ENCODE results near the gene INAVA. TPM values are rescaled to one million over a fixed set of nuclear protein-coding genes. Genes with fewer than 3 reads are reported as not detected.
A peak's percentile ranks its signal among the peaks of the same experiment; 100 is the strongest.

INAVA gene
- total and polyA plus RNA-seq, 2 donors (not counting 1 experiment from before 2014, with no cell fraction given) = 0.06 to 0.34 TPM

- Histone ChIP-seq H3K36me3 (replicated peaks in 1 of 2; ENCODE audit: control extremely low read depth in 1 of 2, control insufficient read depth in 1 of 2, extremely low read depth in 1 of 2, insufficient read depth in 2 of 2, low read length in 1 of 2) (no peaks in the 10 kb centered on the region), H4K20me1 (ENCODE audit: control insufficient read depth, insufficient read depth, low read length, poor library complexity, severe bottlenecking) (no peaks in the 10 kb centered on the region), H3K9ac (ENCODE audit: low read length) (peak overlapping the region; percentile 10), H3K27me3 (replicated peaks in 1 of 4; ENCODE audit: control extremely low read depth in 1 of 4, control insufficient read depth in 3 of 4, insufficient read depth in 4 of 4, low read length in 3 of 4) (no peaks in the 10 kb centered on the region), H3K4me2 (replicated peaks; ENCODE audit: low read depth, low read length, poor library complexity, severe bottlenecking) (peak overlapping the region; percentile 39), H2AFZ (ENCODE audit: insufficient read depth, low read depth, low read length, poor library complexity, severe bottlenecking) (peak overlapping the region; percentile 29), H3K4me1 (ENCODE audit: control insufficient read depth in 2 of 2, insufficient read depth in 2 of 2, low read length in 2 of 2) (peaks cover 6 to 28% of the 10 kb centered on the region in 2 donors), H3K27ac (ENCODE audit: low read length in 2 of 2) (peak overlapping the region; percentile 45 to 64), H3K79me2 (ENCODE audit: control insufficient read depth, insufficient read depth, low read length) (no peaks in the 10 kb centered on the region), H3K9me3 (ENCODE audit: control extremely low read depth in 1 of 3, control insufficient read depth in 2 of 3, insufficient read depth in 1 of 3, low read length in 2 of 3) (no peaks in the 10 kb centered on the region), H3K4me3 (ENCODE audit: control extremely low read depth in 1 of 5, extremely low read depth in 1 of 5, insufficient read depth in 1 of 5, low read depth in 2 of 5, low read length in 4 of 5) (peak overlapping the region in 1 of 5 experiments; percentile 25)
- ChIA-PET CTCF (interaction anchor here (0.9 kb wide), 1 partner anchor 11 kb away, joined by 4 read pairs; no protein-coding TSS in a partner anchor), POLR2A (interaction anchor here (0.7 kb wide), 1 partner anchor 11 kb away, joined by 3 read pairs; no protein-coding TSS in a partner anchor)
- intact Hi-C loops (cut with micrococcal nuclease) = no loop called here
- peak; percentile 37 for ATAC-seq (ENCODE audit: low read depth)
- DNase-seq = peak; percentile 32
- H3K9me3 Mint-ChIP-seq (ENCODE audit: insufficient read depth) = no peaks in the 10 kb centered on the region
- WGBS (ENCODE audit: insufficient coverage) = no CpG with 5 or more reads among the region's 9 CpGs
- TF ChIP-seq CTCF (IDR thresholded peaks at IDR 0.05) = no peak
- no peak for TF ChIP-seq EZH2 (IDR thresholded peaks at IDR 0.05; ENCODE audit: borderline replicate concordance, insufficient read depth, low read depth, low read length, poor library complexity, severe bottlenecking)
- H3K4me1 Mint-ChIP-seq = peaks cover 39% of the 10 kb centered on the region
- peak overlapping the region; percentile 64 for H3K27ac Mint-ChIP-seq
- no peaks in the 10 kb centered on the region for H3K27me3 Mint-ChIP-seq
- peak overlapping the region; percentile 46 for H3K4me3 Mint-ChIP-seq
Observed at GRCh38 chr1:200862713-200863415, 31.8 kb upstream of the INAVA start.

GRCh38 chr1:200866116-200866515 lies 28.6 kb upstream of the INAVA start:
- Histone ChIP-seq H3K79me2 (ENCODE audit: control insufficient read depth, insufficient read depth, low read length) (no peaks in the 10 kb centered on the region), H3K27me3 (replicated peaks in 1 of 4; ENCODE audit: control extremely low read depth in 1 of 4, control insufficient read depth in 3 of 4, insufficient read depth in 4 of 4, low read length in 3 of 4) (no peaks in the 10 kb centered on the region), H3K4me2 (replicated peaks; ENCODE audit: low read depth, low read length, poor library complexity, severe bottlenecking) (no peak overlapping the region), H3K9ac (ENCODE audit: low read length) (no peak overlapping the region), H3K27ac (ENCODE audit: low read length in 2 of 2) (no peak overlapping the region), H3K9me3 (ENCODE audit: control extremely low read depth in 1 of 3, control insufficient read depth in 2 of 3, insufficient read depth in 1 of 3, low read length in 2 of 3) (no peaks in the 10 kb centered on the region), H4K20me1 (ENCODE audit: control insufficient read depth, insufficient read depth, low read length, poor library complexity, severe bottlenecking) (no peaks in the 10 kb centered on the region), H3K4me3 (ENCODE audit: control extremely low read depth in 1 of 5, extremely low read depth in 1 of 5, insufficient read depth in 1 of 5, low read depth in 2 of 5, low read length in 4 of 5) (no peak overlapping the region), H3K36me3 (replicated peaks in 1 of 2; ENCODE audit: control extremely low read depth in 1 of 2, control insufficient read depth in 1 of 2, extremely low read depth in 1 of 2, insufficient read depth in 2 of 2, low read length in 1 of 2) (no peaks in the 10 kb centered on the region), H3K4me1 (ENCODE audit: control insufficient read depth in 2 of 2, insufficient read depth in 2 of 2, low read length in 2 of 2) (peaks cover 15 to 50% of the 10 kb centered on the region in 2 donors), H2AFZ (ENCODE audit: insufficient read depth, low read depth, low read length, poor library complexity, severe bottlenecking) (no peak overlapping the region)
- ATAC-seq (ENCODE audit: low read depth) (no peak), DNase-seq (no peak)
- ChIA-PET CTCF (interaction anchor here (1.5 to 2.6 kb wide), 4 partner anchors 22 to 114 kb away, joined by 4 to 9 read pairs (median 6); no protein-coding TSS in a partner anchor), POLR2A (no interaction called here)
- 100% methylated on average over 2 of the region's 3 CpGs for WGBS (ENCODE audit: insufficient coverage)
- Mint-ChIP-seq H3K4me1 (peaks cover 57% of the 10 kb centered on the region), H3K4me3 (no peak overlapping the region), H3K9me3 (ENCODE audit: insufficient read depth) (no peaks in the 10 kb centered on the region), H3K27ac (no peak overlapping the region), H3K27me3 (no peaks in the 10 kb centered on the region)
- TF ChIP-seq CTCF (IDR thresholded peaks at IDR 0.05) = no peak
- no peak for TF ChIP-seq EZH2 (IDR thresholded peaks at IDR 0.05; ENCODE audit: borderline replicate concordance, insufficient read depth, low read depth, low read length, poor library complexity, severe bottlenecking)
- intact Hi-C loops (cut with micrococcal nuclease) = no loop called here
